Measurements from ENCODE around the gene IDI2. TPM values are rescaled to one million over a fixed set of nuclear protein-coding genes. Genes with fewer than 3 reads are reported as not detected.

Gene IDI2
- total and polyA plus RNA-seq, 2 of the 13 experiments (the other 11 are each of a cell fraction or from before 2014, with no cell fraction given) = not detected

DNA sequence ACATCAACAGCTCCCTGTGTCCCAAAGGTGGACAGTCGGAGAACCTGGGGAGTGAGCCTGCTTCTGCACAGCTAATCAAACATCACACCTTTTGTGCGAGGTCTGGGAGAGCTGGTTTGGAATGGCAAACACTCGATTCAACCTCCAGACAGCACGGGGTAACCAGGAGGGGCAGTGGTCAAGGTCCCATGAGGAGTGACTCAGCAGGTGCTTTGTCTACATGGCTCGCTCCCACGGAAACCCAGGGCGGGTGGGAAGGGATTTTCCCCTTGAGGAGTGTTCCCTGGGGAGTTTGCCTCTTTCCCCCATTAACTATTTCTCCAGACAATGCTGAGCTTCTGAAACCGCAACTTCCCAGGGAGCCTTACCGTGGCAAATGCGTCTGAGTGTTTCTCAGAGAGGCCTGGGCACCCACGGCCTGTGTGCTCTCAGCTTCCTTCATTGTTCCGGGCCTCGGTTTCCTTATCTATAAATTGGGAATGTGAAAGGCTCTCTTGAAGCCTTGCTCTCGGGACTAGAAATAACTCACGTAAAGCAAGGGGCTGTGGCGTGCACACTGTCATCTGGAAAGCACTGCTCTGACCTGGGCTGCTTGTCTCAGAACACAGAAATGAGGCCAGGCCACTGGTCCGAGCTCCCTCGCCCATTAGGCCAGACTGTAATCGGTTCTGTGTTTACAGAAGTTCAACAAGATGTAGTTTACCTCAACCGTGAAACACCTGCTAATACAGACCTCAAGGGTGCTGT, 51.4 kb downstream of the IDI2 start (continued):
- TF ChIP-seq, protein P1, sequence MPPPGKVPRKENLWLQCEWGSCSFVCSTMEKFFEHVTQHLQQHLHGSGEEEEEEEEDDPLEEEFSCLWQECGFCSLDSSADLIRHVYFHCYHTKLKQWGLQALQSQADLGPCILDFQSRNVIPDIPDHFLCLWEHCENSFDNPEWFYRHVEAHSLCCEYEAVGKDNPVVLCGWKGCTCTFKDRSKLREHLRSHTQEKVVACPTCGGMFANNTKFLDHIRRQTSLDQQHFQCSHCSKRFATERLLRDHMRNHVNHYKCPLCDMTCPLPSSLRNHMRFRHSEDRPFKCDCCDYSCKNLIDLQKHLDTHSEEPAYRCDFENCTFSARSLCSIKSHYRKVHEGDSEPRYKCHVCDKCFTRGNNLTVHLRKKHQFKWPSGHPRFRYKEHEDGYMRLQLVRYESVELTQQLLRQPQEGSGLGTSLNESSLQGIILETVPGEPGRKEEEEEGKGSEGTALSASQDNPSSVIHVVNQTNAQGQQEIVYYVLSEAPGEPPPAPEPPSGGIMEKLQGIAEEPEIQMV (CRISPR knock-in tag; IDR thresholded peaks at IDR 0.05; ENCODE audit: low read depth) = no peak
- TF ChIP-seq, protein P2, sequence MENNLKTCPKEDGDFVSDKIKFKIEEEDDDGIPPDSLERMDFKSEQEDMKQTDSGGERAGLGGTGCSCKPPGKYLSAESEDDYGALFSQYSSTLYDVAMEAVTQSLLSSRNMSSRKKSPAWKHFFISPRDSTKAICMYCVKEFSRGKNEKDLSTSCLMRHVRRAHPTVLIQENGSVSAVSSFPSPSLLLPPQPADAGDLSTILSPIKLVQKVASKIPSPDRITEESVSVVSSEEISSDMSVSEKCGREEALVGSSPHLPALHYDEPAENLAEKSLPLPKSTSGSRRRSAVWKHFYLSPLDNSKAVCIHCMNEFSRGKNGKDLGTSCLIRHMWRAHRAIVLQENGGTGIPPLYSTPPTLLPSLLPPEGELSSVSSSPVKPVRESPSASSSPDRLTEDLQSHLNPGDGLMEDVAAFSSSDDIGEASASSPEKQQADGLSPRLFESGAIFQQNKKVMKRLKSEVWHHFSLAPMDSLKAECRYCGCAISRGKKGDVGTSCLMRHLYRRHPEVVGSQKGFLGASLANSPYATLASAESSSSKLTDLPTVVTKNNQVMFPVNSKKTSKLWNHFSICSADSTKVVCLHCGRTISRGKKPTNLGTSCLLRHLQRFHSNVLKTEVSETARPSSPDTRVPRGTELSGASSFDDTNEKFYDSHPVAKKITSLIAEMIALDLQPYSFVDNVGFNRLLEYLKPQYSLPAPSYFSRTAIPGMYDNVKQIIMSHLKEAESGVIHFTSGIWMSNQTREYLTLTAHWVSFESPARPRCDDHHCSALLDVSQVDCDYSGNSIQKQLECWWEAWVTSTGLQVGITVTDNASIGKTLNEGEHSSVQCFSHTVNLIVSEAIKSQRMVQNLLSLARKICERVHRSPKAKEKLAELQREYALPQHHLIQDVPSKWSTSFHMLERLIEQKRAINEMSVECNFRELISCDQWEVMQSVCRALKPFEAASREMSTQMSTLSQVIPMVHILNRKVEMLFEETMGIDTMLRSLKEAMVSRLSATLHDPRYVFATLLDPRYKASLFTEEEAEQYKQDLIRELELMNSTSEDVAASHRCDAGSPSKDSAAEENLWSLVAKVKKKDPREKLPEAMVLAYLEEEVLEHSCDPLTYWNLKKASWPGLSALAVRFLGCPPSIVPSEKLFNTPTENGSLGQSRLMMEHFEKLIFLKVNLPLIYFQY (CRISPR knock-in tag; IDR thresholded peaks at IDR 0.05; ENCODE audit: borderline replicate concordance) = no peak
- TF ChIP-seq HMG20A (CRISPR knock-in tag; IDR thresholded peaks at IDR 0.05; ENCODE audit: borderline replicate concordance) = peak; percentile 79; the same call in 1 of the 2 replicates
- peak; percentile 66 for TF ChIP-seq ZNF350 (CRISPR knock-in tag; IDR thresholded peaks at IDR 0.05; ENCODE audit: borderline replicate concordance, low read depth)
- peak; percentile 54 for TF ChIP-seq SP5 (CRISPR knock-in tag; IDR thresholded peaks at IDR 0.05; ENCODE audit: borderline replicate concordance, low read depth)
- TF ChIP-seq U2AF2 (IDR thresholded peaks at IDR 0.05; ENCODE audit: low read depth, low read length) = no peak
- peak; percentile 70; the same call in 1 of the 2 replicates for TF ChIP-seq ESRRA (CRISPR knock-in tag; IDR thresholded peaks at IDR 0.05; ENCODE audit: low read depth)
- TF ChIP-seq CBFB (CRISPR knock-in tag; IDR thresholded peaks at IDR 0.05) = 0 out of 2 replicates have a peak, but pooled peaks have one; percentile 20
- peak; percentile 92; the same call in 1 of the 2 replicates for TF ChIP-seq NFE2L1 (CRISPR knock-in tag; IDR thresholded peaks at IDR 0.05; ENCODE audit: borderline replicate concordance)
- peak; percentile 66 for TF ChIP-seq CREM (IDR thresholded peaks at IDR 0.05)
- TF ChIP-seq CREM (CRISPR knock-in tag; IDR thresholded peaks at IDR 0.05) = no peak
- peak; percentile 63; the same call in 1 of the 2 replicates for TF ChIP-seq MEIS1 (CRISPR knock-in tag; IDR thresholded peaks at IDR 0.05; ENCODE audit: borderline replicate concordance)
- peak; percentile 86 for TF ChIP-seq RXRA (CRISPR knock-in tag; IDR thresholded peaks at IDR 0.05)
- TF ChIP-seq MYC (CRISPR knock-in tag; IDR thresholded peaks at IDR 0.05; ENCODE audit: borderline replicate concordance) = peak; percentile 52; the same call in 1 of the 2 replicates
- no peak for TF ChIP-seq ZSCAN20 (CRISPR knock-in tag; IDR thresholded peaks at IDR 0.05; ENCODE audit: borderline replicate concordance)
- TF ChIP-seq ZNF383 (CRISPR knock-in tag; IDR thresholded peaks at IDR 0.05; ENCODE audit: borderline replicate concordance) = no peak
- TF ChIP-seq, protein P3, sequence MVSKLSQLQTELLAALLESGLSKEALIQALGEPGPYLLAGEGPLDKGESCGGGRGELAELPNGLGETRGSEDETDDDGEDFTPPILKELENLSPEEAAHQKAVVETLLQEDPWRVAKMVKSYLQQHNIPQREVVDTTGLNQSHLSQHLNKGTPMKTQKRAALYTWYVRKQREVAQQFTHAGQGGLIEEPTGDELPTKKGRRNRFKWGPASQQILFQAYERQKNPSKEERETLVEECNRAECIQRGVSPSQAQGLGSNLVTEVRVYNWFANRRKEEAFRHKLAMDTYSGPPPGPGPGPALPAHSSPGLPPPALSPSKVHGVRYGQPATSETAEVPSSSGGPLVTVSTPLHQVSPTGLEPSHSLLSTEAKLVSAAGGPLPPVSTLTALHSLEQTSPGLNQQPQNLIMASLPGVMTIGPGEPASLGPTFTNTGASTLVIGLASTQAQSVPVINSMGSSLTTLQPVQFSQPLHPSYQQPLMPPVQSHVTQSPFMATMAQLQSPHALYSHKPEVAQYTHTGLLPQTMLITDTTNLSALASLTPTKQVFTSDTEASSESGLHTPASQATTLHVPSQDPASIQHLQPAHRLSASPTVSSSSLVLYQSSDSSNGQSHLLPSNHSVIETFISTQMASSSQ (IDR thresholded peaks at IDR 0.05; ENCODE audit: low read depth) = no peak; the same call in 1 of the 2 replicates
- TF ChIP-seq, protein P3 (CRISPR knock-in tag; IDR thresholded peaks at IDR 0.05; ENCODE audit: borderline replicate concordance) = 0 out of 2 replicates have a peak, but pooled peaks have one; percentile 38
- TF ChIP-seq ZFP41 (CRISPR knock-in tag; IDR thresholded peaks at IDR 0.05; ENCODE audit: borderline replicate concordance) = no peak
- TF ChIP-seq ZNF775 (CRISPR knock-in tag; IDR thresholded peaks at IDR 0.05; ENCODE audit: borderline replicate concordance) = no peak
